Spleen (tissue), 11 donors: ENCODE results near the gene MYL5. TPM values are rescaled to one million over a fixed set of nuclear protein-coding genes. Genes with fewer than 3 reads are reported as not detected.
"Not testable (repeated sequence)": the region's sequence is repeated elsewhere in the genome, so short reads cannot be mapped to it uniquely, and the experiment has no call there.

Experiments
- DNase-seq: peaks from one replicate; pipeline ENCODE4 v3.0.0-alpha.2; 2020
- H3K27ac ChIP-seq, 8 donors: fragments of 200-600 bp; sonication (generic) in 7 of 8; 1 replicate in 4 of 8; 2 replicates in 4 of 8; pipeline versions ENCODE4 v1.5.0 to v1.8.0; 2016 to 2021; ENCODE audit warnings: inconsistent platforms in 4 of 8, mild to moderate bottlenecking in 4 of 8, moderate library complexity in 1 of 8
- H3K27me3 ChIP-seq, 7 donors: fragments of 200-600 bp; sonication (generic) in 6 of 7; replicated peaks in 1 of 7; 1 replicate in 4 of 7; 2 replicates in 3 of 7; pipeline versions ENCODE4 v1.5.0 to v1.8.0; 2016 to 2021; ENCODE audit warnings: inconsistent platforms in 3 of 7, mild to moderate bottlenecking in 1 of 7
- H3K36me3 ChIP-seq, 6 donors: fragments of 200-600 bp; sonication (generic) in 5 of 6; 1 replicate in 4 of 6; 2 replicates in 2 of 6; pipeline versions ENCODE4 v1.5.0 to v1.8.0; 2016 to 2021; ENCODE audit warnings: inconsistent platforms in 2 of 6
- H3K4me1 ChIP-seq, 6 donors: fragments of 200-600 bp; sonication (generic) in 5 of 6; 1 replicate in 3 of 6; 2 replicates in 3 of 6; pipeline versions ENCODE4 v1.5.0 to v1.8.0; 2016 to 2021; ENCODE audit warnings: inconsistent platforms in 3 of 6
- H3K4me3 ChIP-seq, 8 donors: fragments of 200-600 bp; sonication (generic) in 7 of 8; 1 replicate in 4 of 8; 2 replicates in 4 of 8; pipeline versions ENCODE4 v1.5.0 to v1.8.0; 2016 to 2021; ENCODE audit warnings: inconsistent platforms in 4 of 8, mild to moderate bottlenecking in 4 of 8, moderate library complexity in 2 of 8
- H3K9me3 ChIP-seq, 8 donors: fragments of 200-600 bp; sonication (generic) in 7 of 8; 1 replicate in 4 of 8; 2 replicates in 4 of 8; pipeline versions ENCODE4 v1.5.0 to v1.8.0; 2016 to 2021; ENCODE audit warnings: inconsistent platforms in 4 of 8
- CTCF ChIP-seq, 11 experiments: fragments of 200-600 bp in 7 of 11; fragments of 450-650 bp in 4 of 11; sonication (generic) in 4 of 11; IDR thresholded peaks in 8 of 11; conservative IDR thresholded peaks in 3 of 11; 1 replicate in 7 of 11; 2 replicates in 4 of 11; pipeline versions ENCODE4 v1.4.0 to v1.8.0; 2016 to 2021; ENCODE audit warnings: antibody characterized with exemption in 11 of 11, inconsistent platforms in 4 of 11, mild to moderate bottlenecking in 1 of 11
- POLR2A ChIP-seq, 3 donors: fragments of 450-650 bp; IDR thresholded peaks; one replicate each; pipeline ENCODE4 v1.5.1; 2017; ENCODE audit warnings: antibody characterized with exemption in 3 of 3, mild to moderate bottlenecking in 1 of 3
- POLR2AphosphoS5 ChIP-seq, 3 donors: sonication (generic); formaldehyde crosslinking; IDR thresholded peaks; one replicate each; pipeline ENCODE4 v1.5.1; 2017; ENCODE audit warnings: antibody characterized with exemption in 3 of 3
- WGBS, 5 donors: extraction: QIAGEN DNeasy Blood & Tissue Kit in 3 of 5; methylation state at CpG; one replicate each; pipeline versions ENCODE4 v1.1.5 to v1.1.7; 2013 to 2018; 5-methylcytosine and 5-hydroxymethylcytosine counted together
- intact Hi-C: fragments of 100-400 bp; cut with DNase I; formaldehyde crosslinking; loops from one replicate; pipeline ENCODE4 v1.15.0; 2023; ENCODE audit warnings: low total_unique reads
- polyA plus RNA-seq, 3 donors: library from polyadenylated mRNA; stranded (reverse); fragments of 200-250 nt; gene quantifications; one replicate each; pipeline ENCODE4 v1.2.1, GENCODE V29; 2013
- total RNA-seq, 7 donors: library from RNA; depleted of rRNA in 3 of 7; stranded (reverse); fragments of >200 nt in 3 of 7; fragmentation: NEBNext Ultra II Directional in 4 of 7; extraction: Animal tissue kit (Norgen Biotek cat#: 25700) in 4 of 7; gene quantifications; one replicate each; pipeline versions ENCODE4 v1.1.0 to v1.2.1, GENCODE V29; 2016 to 2021
- donor health status: healthy with polysubstance abuse.
- donor health status: DM: no; HTN: no; CAD: no; lungs with moderate emphysema.
- donor health status: DM: no; HTN: no; CAD: no.
- donor health status: Bipolar disorder and iron deficiency.
- donor health status: healthy.
- donor health status: DM: no; HTN: no; CAD: no.
- donor health status: DM: yes; HTN: yes; CAD: no.

Gene MYL5
- total and polyA plus RNA-seq, 10 donors, result 9.2 to 32.6 (median 19.2) TPM

- intact Hi-C loops, result no loop called here
- Histone ChIP-seq H3K4me1 (no peaks in the 10 kb centered on the region), H3K4me3 (no peak overlapping the region), H3K36me3 (no peaks in the 10 kb centered on the region), H3K27me3 (peaks cover 0 to 47% (median 0%) of the 10 kb centered on the region in 7 donors), H3K9me3 (peaks cover 0 to 23% (median 12%) of the 10 kb centered on the region in 8 donors), H3K27ac (no peak overlapping the region)
- WGBS, 5 donors, result 70 to 80% (median 74%) methylated on average over 19 to 32 of the region's 32 CpGs
- peak; percentile 62 for DNase-seq
- TF ChIP-seq POLR2A (IDR thresholded peaks at IDR 0.05), result no peak
- no peak for TF ChIP-seq POLR2AphosphoS5 (IDR thresholded peaks at IDR 0.05)
- no peak for TF ChIP-seq CTCF (IDR thresholded peaks at IDR 0.05 in 8 of 11, conservative IDR thresholded peaks at IDR 0.05 in 3 of 11)
Measured at GRCh38 chr4:637536-638280, 36.6 kb upstream of the MYL5 start.

- peaks cover 0 to 43% (median 0%) of the 10 kb centered on the region in 7 donors for H3K27me3 ChIP-seq
- peaks cover 0 to 37% (median 19%) of the 10 kb centered on the region in 8 donors for H3K9me3 ChIP-seq
- DNase-seq, H3K27ac ChIP-seq, intact Hi-C loops, H3K36me3 ChIP-seq, H3K4me1 ChIP-seq, H3K4me3 ChIP-seq: not testable (repeated sequence)
- WGBS, 5 donors, result 86 to 90% (median 87%) methylated on average over 6 of the region's 6 CpGs
Measured at GRCh38 chr4:642366-642765, 32.0 kb upstream of the MYL5 start.

- peak in 1 of 3 donors; percentile 24 for TF ChIP-seq POLR2AphosphoS5 (IDR thresholded peaks at IDR 0.05)
- no peak for TF ChIP-seq POLR2A (IDR thresholded peaks at IDR 0.05)
- TF ChIP-seq CTCF (IDR thresholded peaks at IDR 0.05 in 8 of 11, conservative IDR thresholded peaks at IDR 0.05 in 3 of 11), result no peak
- intact Hi-C loops, result no loop called here
- Histone ChIP-seq H3K27ac (no peak overlapping the region), H3K4me3 (peak overlapping the region in 1 of 8 donors; percentile 36), H3K4me1 (no peaks in the 10 kb centered on the region), H3K36me3 (no peaks in the 10 kb centered on the region), H3K27me3 (peaks cover 0 to 62% (median 17%) of the 10 kb centered on the region in 7 donors), H3K9me3 (peaks cover 0 to 33% (median 17%) of the 10 kb centered on the region in 8 donors)
- WGBS, 5 donors, result 60 to 81% (median 69%) methylated on average over 32 of the region's 32 CpGs
- DNase-seq, result peak; percentile 41
Measured at GRCh38 chr4:646460-646859, 27.9 kb upstream of the MYL5 start.

- intact Hi-C loops, result no loop called here
- TF ChIP-seq CTCF (IDR thresholded peaks at IDR 0.05 in 8 of 11, conservative IDR thresholded peaks at IDR 0.05 in 3 of 11), result no peak
- no peak for TF ChIP-seq POLR2AphosphoS5 (IDR thresholded peaks at IDR 0.05)
- TF ChIP-seq POLR2A (IDR thresholded peaks at IDR 0.05), result no peak
- peak; percentile 30 for DNase-seq
- peaks cover 0 to 61% (median 17%) of the 10 kb centered on the region in 7 donors for H3K27me3 ChIP-seq
- WGBS, 5 donors, result 66 to 85% (median 72%) methylated on average over 10 to 13 of the region's 13 CpGs
- H3K4me1 ChIP-seq, result no peaks in the 10 kb centered on the region
- H3K36me3 ChIP-seq, result no peaks in the 10 kb centered on the region
- H3K9me3 ChIP-seq, result peaks cover 0 to 22% (median 7%) of the 10 kb centered on the region in 8 donors
- H3K27ac ChIP-seq, result no peak overlapping the region
- H3K4me3 ChIP-seq, result no peak overlapping the region
Measured at GRCh38 chr4:647481-647880, 26.9 kb upstream of the MYL5 start.
